ENCODE results near the gene MALT1. TPM values are rescaled to one million over a fixed set of nuclear protein-coding genes. Genes with fewer than 3 reads are reported as not detected.
A peak's percentile ranks its signal among the peaks of the same experiment; 100 is the strongest.

The MALT1 gene
- total RNA-seq, 2 experiments from 2014 or later, result 42.5 to 44.3 TPM

DNA sequence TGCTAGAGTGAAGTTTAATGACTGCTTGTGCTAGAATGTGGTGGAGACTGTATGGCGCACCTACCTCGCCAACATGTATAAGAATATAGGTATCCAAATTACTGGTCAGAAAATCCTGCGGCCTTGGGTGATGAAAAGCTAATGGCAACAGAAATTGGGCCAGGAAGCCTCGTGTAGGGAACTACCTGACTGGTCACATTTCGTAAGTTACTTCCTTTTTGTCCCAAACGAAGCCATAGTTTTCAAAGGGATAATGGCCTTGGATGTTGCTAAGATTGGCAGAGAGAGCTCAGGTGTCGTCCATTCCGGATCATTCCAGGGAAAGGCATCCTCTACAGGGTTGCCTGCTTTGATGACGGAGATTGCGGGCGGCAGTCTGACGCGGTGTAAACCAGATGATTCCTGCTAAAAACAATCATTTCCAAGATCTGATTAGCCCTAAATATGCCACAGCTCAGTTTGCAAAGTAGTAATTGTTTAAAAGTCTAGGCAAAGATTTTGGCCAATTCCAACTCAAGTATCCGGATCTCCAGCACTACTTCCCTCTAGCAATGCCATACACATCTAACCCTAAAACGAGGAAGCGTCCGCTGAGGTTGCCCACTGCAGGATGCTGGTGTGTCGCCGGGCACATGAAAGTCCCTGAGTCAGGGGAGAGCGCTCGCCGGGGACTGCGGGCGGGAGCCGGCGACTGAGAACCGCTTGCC, 708 bp upstream of the MALT1 start:
- Mint-ChIP-seq H3K36me3 (peaks cover 15% of the 10 kb centered on the region), H3K27ac (peak overlapping the region; percentile 83), H3K4me1 (ENCODE audit: low read depth) (peaks cover 59% of the 10 kb centered on the region), H3K9me3 (no peaks in the 10 kb centered on the region), H3K4me3 (peak overlapping the region; percentile 75), H3K27me3 (no peaks in the 10 kb centered on the region)
- CTCF ChIA-PET, result interaction anchor here (0.7 to 5.0 kb wide), 14 partner anchors 11 to 471 kb away, joined by 3 to 37 read pairs (median 4); no protein-coding TSS in a partner anchor
- no peak for DNase-seq
- intact Hi-C loops (cut with micrococcal nuclease), result loop anchor here (1.0 to 10.0 kb wide), 11 partner anchors 18 to 1234 kb away; partner anchors contain the start of genes LMAN1, NEDD4L and SEC11C
- POLR2A ChIA-PET, result interaction anchor here (0.7 to 5.7 kb wide), 21 partner anchors 9 to 150 kb away, joined by 3 to 38 read pairs (median 6); no protein-coding TSS in a partner anchor

- peak overlapping the region; percentile 92 for H3K27ac Mint-ChIP-seq
- ChIA-PET POLR2A (interaction anchor here (0.5 to 5.7 kb wide), 24 partner anchors 9 to 687 kb away, joined by 3 to 38 read pairs (median 4); partner anchors contain the start of gene LMAN1), CTCF (interaction anchor here (0.7 to 5.0 kb wide), 13 partner anchors 9 to 469 kb away, joined by 3 to 37 read pairs (median 5); no protein-coding TSS in a partner anchor)
- H3K4me1 Mint-ChIP-seq (ENCODE audit: low read depth), result peaks cover 62% of the 10 kb centered on the region
- H3K36me3 Mint-ChIP-seq, result peaks cover 15% of the 10 kb centered on the region
- intact Hi-C loops (cut with micrococcal nuclease), result loop anchor here (1.0 to 10.0 kb wide), 7 partner anchors 57 to 1233 kb away; partner anchors contain the start of genes LMAN1, NEDD4L and SEC11C
- no peaks in the 10 kb centered on the region for H3K9me3 Mint-ChIP-seq
- peak overlapping the region; percentile 95 for H3K4me3 Mint-ChIP-seq
- DNase-seq, result peak; percentile 63
- H3K27me3 Mint-ChIP-seq, result no peaks in the 10 kb centered on the region
Measured at GRCh38 chr18:58671632-58672564, 633 bp downstream of the MALT1 start.

DNA sequence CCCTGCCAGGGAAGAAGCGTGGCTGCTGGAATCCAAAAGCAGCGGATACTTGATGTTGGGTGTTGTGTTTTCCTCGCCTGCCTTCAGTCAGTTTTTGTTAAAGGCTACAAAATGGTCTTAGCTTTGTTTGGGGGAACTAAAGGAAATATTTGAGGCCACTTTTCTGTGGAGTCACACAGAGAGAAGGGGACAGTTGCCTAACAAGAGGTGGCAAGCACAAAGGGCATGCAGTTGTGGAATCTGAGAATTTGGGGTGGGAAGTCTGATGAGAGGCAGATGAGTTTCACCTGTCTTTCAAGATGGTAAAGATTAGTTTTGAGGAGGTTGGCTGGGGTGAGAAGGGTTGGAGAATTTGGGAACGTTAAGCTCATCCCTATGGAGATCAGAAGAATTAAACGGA, 2.9 kb downstream of the MALT1 start:
- ChIA-PET CTCF (interaction anchor here (0.9 kb wide), 1 partner anchor 90 kb away, joined by 3 read pairs; no protein-coding TSS in a partner anchor), POLR2A (interaction anchor here (1.0 to 5.7 kb wide), 3 partner anchors 12 to 45 kb away, joined by 4 to 38 read pairs (median 6); partner anchors contain the start of gene ALPK2)
- peaks cover 15% of the 10 kb centered on the region for H3K36me3 Mint-ChIP-seq
- peak overlapping the region; percentile 38 for H3K4me3 Mint-ChIP-seq
- peak overlapping the region; percentile 5 for H3K27ac Mint-ChIP-seq
- H3K9me3 Mint-ChIP-seq, result peaks cover 2% of the 10 kb centered on the region
- H3K27me3 Mint-ChIP-seq, result no peaks in the 10 kb centered on the region
- intact Hi-C loops (cut with micrococcal nuclease), result loop anchor here (5.0 to 10.0 kb wide), 3 partner anchors 88 to 1231 kb away; partner anchors contain the start of gene NEDD4L
- DNase-seq, result no peak
- peaks cover 71% of the 10 kb centered on the region for H3K4me1 Mint-ChIP-seq (ENCODE audit: low read depth)

GRCh38 chr18:58674863-58675472, 3.7 kb downstream of the MALT1 start:
- intact Hi-C loops (cut with micrococcal nuclease), result loop anchor here (5.0 to 10.0 kb wide), 3 partner anchors 87 to 1230 kb away; partner anchors contain the start of gene NEDD4L
- ChIA-PET CTCF (interaction anchor here (0.8 kb wide), 1 partner anchor 89 kb away, joined by 4 read pairs; no protein-coding TSS in a partner anchor), POLR2A (interaction anchor here (0.9 to 1.8 kb wide), 2 partner anchors 11 to 26 kb away, joined by 3 to 6 read pairs; no protein-coding TSS in a partner anchor)
- Mint-ChIP-seq H3K27me3 (no peaks in the 10 kb centered on the region), H3K4me1 (ENCODE audit: low read depth) (peaks cover 68% of the 10 kb centered on the region), H3K4me3 (peak overlapping the region; percentile 38), H3K27ac (peak overlapping the region; percentile 5), H3K9me3 (peaks cover 2% of the 10 kb centered on the region), H3K36me3 (peaks cover 15% of the 10 kb centered on the region)
- DNase-seq, result no peak

DNA sequence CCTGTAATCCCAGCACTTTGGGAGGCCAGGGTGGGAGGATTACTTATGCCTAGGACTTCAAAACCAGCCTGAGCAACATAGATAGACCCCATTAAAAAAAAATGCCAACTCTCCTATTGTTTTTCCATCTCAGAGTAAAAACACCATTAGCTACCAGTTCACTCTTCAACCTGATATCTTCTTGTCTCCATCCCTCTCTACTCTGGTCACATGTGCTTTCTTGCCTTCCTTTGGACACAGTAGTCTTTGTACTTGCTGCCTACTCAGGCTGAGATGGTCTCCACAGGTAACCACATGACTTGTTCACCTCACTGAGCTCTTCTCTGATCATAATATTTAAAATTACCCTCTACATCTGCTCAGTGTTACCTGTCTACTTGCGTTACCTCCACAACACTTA, 5.0 kb downstream of the MALT1 start:
- H3K4me1 Mint-ChIP-seq (ENCODE audit: low read depth), result peaks cover 67% of the 10 kb centered on the region
- ChIA-PET POLR2A (interaction anchor here (1.5 kb wide), 1 partner anchor 16 kb away, joined by 4 read pairs; no protein-coding TSS in a partner anchor), CTCF (no interaction called here)
- DNase-seq, result no peak
- H3K27me3 Mint-ChIP-seq, result no peaks in the 10 kb centered on the region
- peak overlapping the region; percentile 18 for H3K27ac Mint-ChIP-seq
- H3K4me3 Mint-ChIP-seq, result peak overlapping the region; percentile 43
- H3K9me3 Mint-ChIP-seq, result peaks cover 2% of the 10 kb centered on the region
- intact Hi-C loops (cut with micrococcal nuclease), result loop anchor here (2.0 to 10.0 kb wide), 3 partner anchors 39 to 1229 kb away; partner anchors contain the start of gene NEDD4L
- H3K36me3 Mint-ChIP-seq, result peaks cover 21% of the 10 kb centered on the region

GRCh38 chr18:58682429-58683069, 11.3 kb downstream of the MALT1 start:
- intact Hi-C loops (cut with micrococcal nuclease), result no loop called here
- no peak for DNase-seq
- Mint-ChIP-seq H3K4me3 (no peak overlapping the region), H3K36me3 (peaks cover 40% of the 10 kb centered on the region), H3K27me3 (no peaks in the 10 kb centered on the region), H3K27ac (no peak overlapping the region), H3K4me1 (ENCODE audit: low read depth) (peaks cover 57% of the 10 kb centered on the region), H3K9me3 (peaks cover 2% of the 10 kb centered on the region)
- ChIA-PET CTCF (no interaction called here), POLR2A (interaction anchor here (1.6 to 2.7 kb wide), 2 partner anchors 10 to 12 kb away, joined by 4 to 11 read pairs; partner anchors contain the start of gene MALT1)

DNA sequence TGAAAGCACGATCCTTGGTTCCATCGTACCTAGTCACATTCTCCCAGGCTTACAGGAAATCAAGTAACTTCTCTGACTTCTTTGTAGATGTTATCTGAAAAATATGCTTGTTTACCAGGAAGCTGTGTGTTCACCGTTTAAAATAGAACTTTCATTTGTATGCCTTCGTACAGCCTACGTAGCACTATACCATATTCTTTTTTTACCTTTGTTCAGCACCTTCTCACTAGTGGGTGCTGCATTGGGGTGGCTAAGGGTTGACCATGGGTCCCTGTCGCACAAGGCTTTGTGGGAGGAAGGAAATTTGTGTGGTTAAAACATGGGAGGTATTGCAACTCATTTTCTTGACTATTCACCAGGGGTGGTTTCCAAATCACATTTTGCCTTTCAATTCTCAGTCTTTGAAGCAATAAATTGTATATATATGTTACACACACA, 16.6 kb downstream of the MALT1 start:
- H3K36me3 Mint-ChIP-seq, result peaks cover 48% of the 10 kb centered on the region
- peak overlapping the region; percentile 63 for H3K4me3 Mint-ChIP-seq
- peak overlapping the region; percentile 84 for H3K27ac Mint-ChIP-seq
- intact Hi-C loops (cut with micrococcal nuclease), result loop anchor here (1.0 to 2.0 kb wide), 2 partner anchors 18 to 73 kb away; no protein-coding TSS in a partner anchor
- ChIA-PET CTCF (interaction anchor here (1.2 to 2.0 kb wide), 4 partner anchors 16 to 159 kb away, joined by 3 to 7 read pairs (median 4); partner anchors contain the start of gene MALT1), POLR2A (interaction anchor here (2.1 to 3.2 kb wide), 2 partner anchors 10 to 16 kb away, joined by 4 to 20 read pairs; partner anchors contain the start of gene MALT1)
- H3K4me1 Mint-ChIP-seq (ENCODE audit: low read depth), result peaks cover 64% of the 10 kb centered on the region
- H3K9me3 Mint-ChIP-seq, result no peaks in the 10 kb centered on the region
- no peaks in the 10 kb centered on the region for H3K27me3 Mint-ChIP-seq
- peak; percentile 74 for DNase-seq

GRCh38 chr18:58690259-58690658, 19.0 kb downstream of the MALT1 start:
- ChIA-PET POLR2A (interaction anchor here (3.9 kb wide), 1 partner anchor 19 kb away, joined by 38 read pairs; the partner anchor contains the start of gene MALT1), CTCF (interaction anchor here (0.8 to 2.9 kb wide), 3 partner anchors 18 to 161 kb away, joined by 4 to 11 read pairs (median 4); partner anchors contain the start of gene MALT1)
- no peaks in the 10 kb centered on the region for H3K9me3 Mint-ChIP-seq
- no peaks in the 10 kb centered on the region for H3K27me3 Mint-ChIP-seq
- no peak overlapping the region for H3K27ac Mint-ChIP-seq
- peaks cover 43% of the 10 kb centered on the region for H3K36me3 Mint-ChIP-seq
- H3K4me3 Mint-ChIP-seq, result no peak overlapping the region
- intact Hi-C loops (cut with micrococcal nuclease), result no loop called here
- DNase-seq, result no peak
- H3K4me1 Mint-ChIP-seq (ENCODE audit: low read depth), result peaks cover 78% of the 10 kb centered on the region

DNA sequence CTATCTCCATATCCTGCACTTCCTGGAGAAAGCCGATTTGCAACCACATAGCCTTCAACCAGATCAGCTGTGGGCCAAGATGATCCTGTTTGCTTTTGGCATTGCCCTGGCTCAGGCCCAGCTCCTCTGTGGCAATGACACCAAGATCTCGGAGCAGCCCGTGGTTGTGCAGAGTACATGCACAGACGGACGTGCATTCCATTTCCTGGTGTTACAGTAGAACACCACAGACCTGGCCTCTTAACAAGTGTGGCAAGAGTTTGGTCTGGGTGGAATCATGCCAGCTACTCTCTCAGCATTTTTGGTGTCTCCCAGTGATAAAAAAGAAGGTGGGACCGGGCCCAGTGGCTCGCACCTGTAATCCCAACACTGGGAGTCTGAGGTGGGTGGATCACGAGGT, 20.0 kb downstream of the MALT1 start:
- Mint-ChIP-seq H3K9me3 (no peaks in the 10 kb centered on the region), H3K27ac (no peak overlapping the region), H3K36me3 (peaks cover 45% of the 10 kb centered on the region), H3K4me1 (ENCODE audit: low read depth) (peaks cover 81% of the 10 kb centered on the region), H3K4me3 (no peak overlapping the region), H3K27me3 (no peaks in the 10 kb centered on the region)
- ChIA-PET POLR2A (interaction anchor here (3.9 kb wide), 1 partner anchor 20 kb away, joined by 38 read pairs; the partner anchor contains the start of gene MALT1), CTCF (interaction anchor here (0.7 to 2.9 kb wide), 5 partner anchors 14 to 155 kb away, joined by 3 to 11 read pairs (median 4); partner anchors contain the start of gene MALT1)
- no peak for DNase-seq
- intact Hi-C loops (cut with micrococcal nuclease), result no loop called here

Data from activated CD4-positive, alpha-beta memory T cell treated with anti-CD3 and anti-CD28 coated beads for 36 hours (primary cell).